ENCODE measurements around the gene SHC1.
"Not testable (repeated sequence)": the region's sequence is repeated elsewhere in the genome, so short reads cannot be mapped to it uniquely, and the experiment has no call there.

The SHC1 gene

GRCh38 chr1:154998201-154998780 is 27.7 kb upstream of the SHC1 start:
- POLR2A ChIA-PET = interaction anchor here (1.0 to 1.7 kb wide), 3 partner anchors 27 to 43 kb away, joined by 4 to 9 read pairs (median 6); partner anchors contain the start of genes PBXIP1, PYGO2 and SHC1
- no peak for DNase-seq (ENCODE audit: low read depth, low spot score)
- no peak overlapping the region for H3K4me3 ChIP-seq (ENCODE audit: low read depth, low read length)
- TF ChIP-seq CTCF (IDR thresholded peaks at IDR 0.05; ENCODE audit: insufficient read depth, low read length, missing control alignments) = no peak
- CTCF ChIA-PET = interaction anchor here (0.8 to 17.2 kb wide), 21 partner anchors 8 to 438 kb away, joined by 3 to 244 read pairs (median 9); partner anchors contain the start of genes CKS1B, DCST1, DCST2 and FLAD1

- H3K4me3 ChIP-seq (ENCODE audit: low read depth, low read length) = no peak overlapping the region
- POLR2A ChIA-PET = no interaction called here
- DNase-seq (ENCODE audit: low read depth, low spot score) = no peak
- CTCF ChIA-PET = interaction anchor here (1.1 to 17.2 kb wide), 13 partner anchors 12 to 63 kb away, joined by 4 to 244 read pairs (median 15); partner anchors contain the start of genes CKS1B, FLAD1, PBXIP1 and PMVK
- no peak for TF ChIP-seq CTCF (IDR thresholded peaks at IDR 0.05; ENCODE audit: insufficient read depth, low read length, missing control alignments)
These were observed 26.6 kb upstream of the SHC1 start for GRCh38 chr1:154996966-154997701.

- CTCF ChIA-PET = interaction anchor here (0.6 to 17.2 kb wide), 23 partner anchors 9 to 690 kb away, joined by 3 to 244 read pairs (median 5); partner anchors contain the start of genes ADAM15, CKS1B, FLAD1 and PBXIP1
These were observed 24.9 kb upstream of the SHC1 start for GRCh38 chr1:154995301-154995983.

GRCh38 chr1:154994591-154994990 is 24.0 kb upstream of the SHC1 start:
- H3K4me3 ChIP-seq (ENCODE audit: low read depth, low read length) = no peak overlapping the region
- DNase-seq (ENCODE audit: low read depth, low spot score) = no peak
- POLR2A ChIA-PET = interaction anchor here (0.6 to 2.9 kb wide), 6 partner anchors 11 to 39 kb away, joined by 3 to 16 read pairs (median 6); partner anchors contain the start of genes FLAD1, PBXIP1, PYGO2 and SHC1
- TF ChIP-seq CTCF (IDR thresholded peaks at IDR 0.05; ENCODE audit: insufficient read depth, low read length, missing control alignments) = no peak
- CTCF ChIA-PET = interaction anchor here (0.7 to 17.2 kb wide), 19 partner anchors 9 to 513 kb away, joined by 3 to 244 read pairs (median 10); partner anchors contain the start of genes CKS1B, FLAD1, PBXIP1 and PMVK

More at GRCh38 chr1:154995301-154995983, 24.9 kb upstream of the SHC1 start:
- not testable (repeated sequence) for DNase-seq (ENCODE audit: low read depth, low spot score); H3K4me3 ChIP-seq (ENCODE audit: low read depth, low read length)
- TF ChIP-seq CTCF (IDR thresholded peaks at IDR 0.05; ENCODE audit: insufficient read depth, low read length, missing control alignments) = peak; percentile 57
- POLR2A ChIA-PET = interaction anchor here (0.6 to 2.9 kb wide), 4 partner anchors 12 to 44 kb away, joined by 3 to 16 read pairs (median 6); partner anchors contain the start of genes FLAD1 and PYGO2

- no peak for DNase-seq (ENCODE audit: low read depth, low spot score)
- no peak overlapping the region for H3K4me3 ChIP-seq (ENCODE audit: low read depth, low read length)
- CTCF ChIA-PET = interaction anchor here (0.7 to 17.2 kb wide), 18 partner anchors 9 to 515 kb away, joined by 3 to 244 read pairs (median 10); partner anchors contain the start of genes CKS1B, FLAD1, PBXIP1 and PYGO2
- TF ChIP-seq CTCF (IDR thresholded peaks at IDR 0.05; ENCODE audit: insufficient read depth, low read length, missing control alignments) = no peak
- POLR2A ChIA-PET = interaction anchor here (0.9 to 2.9 kb wide), 6 partner anchors 8 to 38 kb away, joined by 3 to 16 read pairs (median 4); partner anchors contain the start of genes FLAD1, PBXIP1, SHC1 and ZBTB7B
These were observed 23.7 kb upstream of the SHC1 start for GRCh38 chr1:154994269-154994587.
